Endothelial cell of umbilical vein (primary cell): ENCODE measurements around the gene BCL11B. TPM values are rescaled to one million over a fixed set of nuclear protein-coding genes. Genes with fewer than 3 reads are reported as not detected.

Experiments used
- BruUV-seq: library from RNA; stranded (reverse); fragments of 400-500 nt; replicated peaks from 2 replicates; lab custom pipeline; 2021; lab: Mats Ljungman, UMichigan
- CTCF ChIA-PET: fragments of 300-600, 350-600 bp; sonication (Branson Sonifier 250); formaldehyde crosslinking; loops from one replicate; lab custom pipeline; 2021; ENCODE audit warnings: antibody characterized with exemption, inconsistent platforms; lab: Charles Lee
- POLR2A ChIA-PET: fragments of 300-600, 350-600 bp; sonication (Branson Sonifier 250); formaldehyde crosslinking; loops from one replicate; lab custom pipeline; 2021; ENCODE audit warnings: antibody characterized with exemption, inconsistent platforms; lab: Charles Lee
- DNase-seq: peaks from one replicate; pipeline ENCODE4 v3.0.0-alpha.2; 2011; ENCODE audit warnings: low read depth, low spot score
- FAIRE-seq: peaks from 2 replicates; lab custom pipeline; 2011; peaks lifted over from hg19 to GRCh38; lab: Jason Lieb, UNC
- H2AFZ ChIP-seq: 2 replicates; pipeline ENCODE4 v1.6.0; 2012; ENCODE audit warnings: low read depth, low read length, control low read depth, inconsistent platforms
- H3K27ac ChIP-seq: 2 replicates; pipeline ENCODE4 v1.5.1; 2011; ENCODE audit warnings: low read depth, mild to moderate bottlenecking, control low read depth, low read length, moderate library complexity; ENCODE audit not compliant: insufficient read depth
- H3K27me3 ChIP-seq, 2 experiments: 2 replicates each; pipeline versions ENCODE4 v1.6.0 to v1.6.1; 2011; ENCODE audit warnings: low read length in 2 of 2, mixed read lengths in 1 of 2; ENCODE audit not compliant: control insufficient read depth in 2 of 2, insufficient read depth in 2 of 2
- H3K36me3 ChIP-seq, 2 experiments: 2 replicates in 1 of 2; 3 replicates in 1 of 2; pipeline ENCODE4 v1.5.1; 2011; ENCODE audit warnings: low read length in 2 of 2, mild to moderate bottlenecking in 1 of 2, moderate library complexity in 1 of 2; ENCODE audit not compliant: control insufficient read depth in 2 of 2, insufficient read depth in 2 of 2; ENCODE audit errors: extremely low read depth in 1 of 2
- H3K4me1 ChIP-seq: 3 replicates; pipeline ENCODE4 v1.5.1; 2011; ENCODE audit warnings: mild to moderate bottlenecking, low read length; ENCODE audit not compliant: control insufficient read depth, insufficient read depth; ENCODE audit errors: extremely low read depth
- H3K4me2 ChIP-seq: 2 replicates; pipeline ENCODE4 v1.6.1; 2011; ENCODE audit warnings: low read length, control low read depth, mixed read lengths; ENCODE audit not compliant: insufficient read depth
- H3K4me3 ChIP-seq, 3 experiments: fragments of 200-600 bp in 1 of 3; sonication (generic), shearing (Covaris generic) in 1 of 3; replicated peaks in 1 of 3; 2 replicates each; pipeline ENCODE4 v1.5.1; 2011 to 2016; ENCODE audit warnings: control low read depth in 3 of 3, low read length in 3 of 3, mild to moderate bottlenecking in 2 of 3, inconsistent platforms in 1 of 3, low read depth in 1 of 3, moderate library complexity in 1 of 3; ENCODE audit not compliant: insufficient read depth in 1 of 3
- H3K79me2 ChIP-seq: 2 replicates; pipeline ENCODE4 v1.6.0; 2012; ENCODE audit warnings: low read length, inconsistent platforms; ENCODE audit not compliant: control insufficient read depth, insufficient read depth
- H3K9ac ChIP-seq: replicated peaks from 2 replicates; pipeline ENCODE3; 2011; ENCODE audit warnings: low read length, control low read depth; ENCODE audit not compliant: insufficient read depth; ENCODE audit errors: extremely low read depth
- H3K9me1 ChIP-seq: replicated peaks from 3 replicates; pipeline ENCODE4 v1.6.0; 2011; ENCODE audit warnings: mild to moderate bottlenecking, low read length; ENCODE audit not compliant: control insufficient read depth, insufficient read depth; ENCODE audit errors: extremely low read depth
- H3K9me3 ChIP-seq: replicated peaks from 2 replicates; pipeline ENCODE4 v1.5.1; 2012; ENCODE audit warnings: low read length, inconsistent platforms; ENCODE audit not compliant: control insufficient read depth, insufficient read depth
- H4K20me1 ChIP-seq: replicated peaks from 2 replicates; pipeline ENCODE3; 2011; ENCODE audit warnings: mild to moderate bottlenecking, low read length; ENCODE audit not compliant: control insufficient read depth, insufficient read depth; ENCODE audit errors: extremely low read depth
- CTCF ChIP-seq, 2 donors: IDR thresholded peaks; 1 replicate in 1 of 2; 2 replicates in 1 of 2; pipeline ENCODE4 v1.5.1; 2011; ENCODE audit warnings: low read length in 2 of 2, mild to moderate bottlenecking in 2 of 2, moderate library complexity in 2 of 2, control low read depth in 1 of 2, inconsistent platforms in 1 of 2, low read depth in 1 of 2; ENCODE audit not compliant: insufficient read depth in 1 of 2; ENCODE audit errors: extremely low read depth in 1 of 2
- EZH2 ChIP-seq: IDR thresholded peaks from 2 replicates; pipeline ENCODE4 v1.6.1; 2012; ENCODE audit warnings: borderline replicate concordance, low read depth, mild to moderate bottlenecking, moderate library complexity, low read length, inconsistent platforms; ENCODE audit not compliant: severe bottlenecking
- FOS ChIP-seq: IDR thresholded peaks from 2 replicates; pipeline ENCODE4 v1.6.1; 2011; ENCODE audit warnings: mild to moderate bottlenecking, low read length, moderate library complexity, borderline replicate concordance; ENCODE audit not compliant: insufficient read depth
- GATA2 ChIP-seq: IDR thresholded peaks from 2 replicates; pipeline ENCODE4 v1.7.0; 2011; ENCODE audit warnings: low read depth, mild to moderate bottlenecking, moderate library complexity, mixed read lengths, low read length; ENCODE audit not compliant: insufficient read length, insufficient read depth
- JUN ChIP-seq: IDR thresholded peaks from 2 replicates; pipeline ENCODE4 v1.6.1; 2011; ENCODE audit warnings: borderline replicate concordance, low read depth; ENCODE audit not compliant: insufficient read length, insufficient read depth
- MAX ChIP-seq: IDR thresholded peaks from 2 replicates; pipeline ENCODE4 v1.6.1; 2011; ENCODE audit not compliant: insufficient read depth, insufficient read length
- MYC ChIP-seq: IDR thresholded peaks from one replicate; pipeline ENCODE4 v1.6.1; 2011; ENCODE audit warnings: mild to moderate bottlenecking, low read depth, low read length
- POLR2A ChIP-seq: IDR thresholded peaks from 2 replicates; pipeline ENCODE4 v1.6.1; 2012; ENCODE audit warnings: low read depth, mild to moderate bottlenecking, control low read depth, low read length
- POLR2AphosphoS5 ChIP-seq: IDR thresholded peaks from 2 replicates; pipeline ENCODE4 v1.6.1; 2012; ENCODE audit warnings: low read depth, mild to moderate bottlenecking, control low read depth, low read length, moderate library complexity; ENCODE audit not compliant: insufficient read depth
- dilution Hi-C: fragments of 300-500 bp; cut with MboI; formaldehyde crosslinking; loops from one replicate; pipeline ENCODE4 v1.15.0; 2019; ENCODE audit warnings: low sequenced_read_pairs; ENCODE audit not compliant: extremely low pct_ligation_motif_present
- intact Hi-C: fragments of 100-400 bp; cut with micrococcal nuclease; formaldehyde crosslinking; loops from one replicate; pipeline ENCODE4 v1.10.0; 2022
- polyA plus RNA-seq, 4 experiments: library from polyadenylated mRNA; depleted of rRNA in 3 of 4; stranded (reverse) in 3 of 4; unstranded in 1 of 4; fragments of >200 nt; gene quantifications; 2 replicates each; pipeline versions ENCODE4 v1.2.1 to v1.2.3, GENCODE V29; 2011 to 2012; ENCODE audit warnings: missing spikeins in 1 of 4
- total RNA-seq: library from RNA; stranded (reverse); gene quantifications from 2 replicates; pipeline ENCODE4 v1.2.3, GENCODE V29; 2021

Gene BCL11B
- total and polyA plus RNA-seq, 2 donors (not counting 3 experiments of a cell fraction or from before 2014, with no cell fraction given), result 0.03 to 0.07 TPM

- POLR2A ChIA-PET, result no interaction called here
- FAIRE-seq (no peak), DNase-seq (no peak)
- dilution Hi-C loops (no loop called here), intact Hi-C loops (no loop called here)
- Histone ChIP-seq H2AFZ (no peak overlapping the region), H3K4me2 (no peak overlapping the region), H3K9me1 (no peaks in the 10 kb centered on the region), H3K36me3 (no peaks in the 10 kb centered on the region), H3K79me2 (no peaks in the 10 kb centered on the region), H3K27ac (no peak overlapping the region), H3K4me1 (no peaks in the 10 kb centered on the region), H4K20me1 (no peaks in the 10 kb centered on the region), H3K9me3 (no peaks in the 10 kb centered on the region), H3K4me3 (no peak overlapping the region), H3K9ac (no peak overlapping the region), H3K27me3 (no peaks in the 10 kb centered on the region)
- CTCF ChIA-PET, result no interaction called here
- TF ChIP-seq MAX (no peak), GATA2 (no peak), EZH2 (no peak), POLR2A (no peak), MYC (no peak), JUN (no peak), FOS (no peak)
- BruUV-seq, result no TSS peak
These were observed 73.1 kb downstream of the BCL11B start for GRCh38 chr14:99198746-99199502.

- no peak overlapping the region for H3K4me3 ChIP-seq
- no peak overlapping the region for H2AFZ ChIP-seq
- H3K79me2 ChIP-seq, result no peaks in the 10 kb centered on the region
- H3K9me3 ChIP-seq, result no peaks in the 10 kb centered on the region
- H3K4me2 ChIP-seq, result no peak overlapping the region
- intact Hi-C loops (no loop called here), dilution Hi-C loops (no loop called here)
- BruUV-seq, result no TSS peak
- TF ChIP-seq POLR2A (no peak), MYC (no peak), JUN (no peak), EZH2 (no peak), GATA2 (no peak), FOS (no peak), CTCF (IDR thresholded peaks at IDR 0.05; ENCODE audit: extremely low read depth in 1 of 2, insufficient read depth in 1 of 2, low read depth in 1 of 2, low read length in 2 of 2) (no peak), MAX (no peak), POLR2AphosphoS5 (no peak)
- no peaks in the 10 kb centered on the region for H4K20me1 ChIP-seq
- no peaks in the 10 kb centered on the region for H3K4me1 ChIP-seq
- no peaks in the 10 kb centered on the region for H3K9me1 ChIP-seq
- no peaks in the 10 kb centered on the region for H3K36me3 ChIP-seq
- H3K27me3 ChIP-seq, result no peaks in the 10 kb centered on the region
- H3K27ac ChIP-seq, result no peak overlapping the region
- CTCF ChIA-PET, result no interaction called here
- no peak for FAIRE-seq
- POLR2A ChIA-PET, result no interaction called here
- no peak overlapping the region for H3K9ac ChIP-seq
- DNase-seq, result no peak
These were observed 75.7 kb downstream of the BCL11B start for GRCh38 chr14:99196310-99196650.
